SU-DHL-6 (cell line): ENCODE results near the gene CEBPB.
A peak's percentile ranks its signal among the peaks of the same experiment; 100 is the strongest.
"Not testable (repeated sequence)": the region's sequence is repeated elsewhere in the genome, so short reads cannot be mapped to it uniquely, and the experiment has no call there.

ENCODE experiments used
- H2AFZ ChIP-seq: fragments of 200-600 bp; sonication (generic); 2 replicates; pipeline ENCODE4 v1.6.1; 2014; ENCODE audit warnings: low read depth, mild to moderate bottlenecking, moderate library complexity, mixed read lengths, antibody characterized with exemption, low read length; ENCODE audit not compliant: severe bottlenecking
- H3F3A ChIP-seq: fragments of 200-600 bp; shearing (Covaris generic); 2 replicates; pipeline ENCODE4 v1.6.0; 2016; ENCODE audit warnings: antibody characterized with exemption, mild to moderate bottlenecking; ENCODE audit not compliant: insufficient read depth
- H3K27ac ChIP-seq: fragments of 200-600 bp; sonication (generic); 2 replicates; pipeline ENCODE4 v1.5.1; 2016; ENCODE audit warnings: low read depth, mild to moderate bottlenecking, low read length, moderate library complexity, mixed read lengths
- H3K27me3 ChIP-seq: fragments of 200-600 bp; sonication (generic), shearing (Covaris generic); 2 replicates; pipeline ENCODE4 v1.6.0; 2014; ENCODE audit warnings: mild to moderate bottlenecking, low read length
- H3K36me3 ChIP-seq: fragments of 200-600 bp; sonication (generic); 2 replicates; pipeline ENCODE4 v1.6.1; 2014; ENCODE audit warnings: mild to moderate bottlenecking, low read length, mixed read lengths
- H3K4me2 ChIP-seq: fragments of 300-600, 200-600 bp; shearing (Covaris generic), sonication (generic); 2 replicates; pipeline ENCODE4 v1.6.0; 2014; ENCODE audit warnings: low read length, low read depth, mild to moderate bottlenecking; ENCODE audit not compliant: poor library complexity, severe bottlenecking
- H3K4me3 ChIP-seq: fragments of 200-600 bp; sonication (generic); 2 replicates; pipeline ENCODE4 v1.5.1; 2014; ENCODE audit warnings: antibody characterized with exemption, low read length, mild to moderate bottlenecking, mixed read lengths; ENCODE audit not compliant: insufficient read depth, poor library complexity, severe bottlenecking
- H3K79me2 ChIP-seq: fragments of 200-600 bp; sonication (generic); 2 replicates; pipeline ENCODE4 v1.6.1; 2014; ENCODE audit warnings: mild to moderate bottlenecking, low read length, moderate library complexity; ENCODE audit not compliant: insufficient read depth
- H3K9ac ChIP-seq: fragments of 200-600 bp; sonication (generic); 2 replicates; pipeline ENCODE4 v1.7.0; 2014; ENCODE audit warnings: mild to moderate bottlenecking, low read length
- H3K9me2 ChIP-seq: fragments of 200-600 bp; sonication (generic); replicated peaks from 2 replicates; pipeline ENCODE4 v1.6.1; 2014; ENCODE audit warnings: low read length; ENCODE audit not compliant: insufficient read depth
- H3K9me3 ChIP-seq: fragments of 200-600 bp; sonication (generic); 2 replicates; pipeline ENCODE4 v1.6.1; 2014; ENCODE audit warnings: low read length, mixed read lengths; ENCODE audit not compliant: insufficient read depth
- H4K20me1 ChIP-seq: fragments of 200-600 bp; sonication (generic); 2 replicates; pipeline ENCODE4 v1.6.1; 2014; ENCODE audit warnings: low read depth, mild to moderate bottlenecking, antibody characterized with exemption, low read length, moderate library complexity, mixed read lengths
- EZH2phosphoT487 ChIP-seq: fragments of 200-600 bp; sonication (generic), shearing (Covaris generic); conservative IDR thresholded peaks from 2 replicates; pipeline ENCODE4 v1.6.1; 2018; ENCODE audit warnings: mild to moderate bottlenecking, antibody characterized with exemption, low read length, moderate library complexity, mixed read lengths
- TF ChIP-seq, protein P1 (sequence below): fragments of 200-600 bp; sonication (generic); IDR thresholded peaks from one replicate; pipeline ENCODE4 v1.5.1; 2017; ENCODE audit warnings: antibody characterized with exemption, mild to moderate bottlenecking, low read length, moderate library complexity; ENCODE audit not compliant: insufficient read depth, poor library complexity, severe bottlenecking

Gene CEBPB

GRCh38 chr20:50153500-50154377, 36.9 kb upstream of the CEBPB start, which contains the start of gene PEDS1:
Gene PEDS1 (minus strand): TSS chr20:50153723. CDS start chr20:50153637, 86 bp downstream.
- Histone ChIP-seq H3K9me3 (no peaks in the 10 kb centered on the region), H3F3A (no peaks in the 10 kb centered on the region), H3K4me2 (peak within 1 kb of the TSS; percentile 84), H3K9me2 (no peaks in the 10 kb centered on the region), H3K9ac (peak within 1 kb of the TSS; percentile 95), H3K27me3 (no peaks in the 10 kb centered on the region), H4K20me1 (no peaks in the 10 kb centered on the region), H3K36me3 (no peaks in the 10 kb centered on the region), H3K79me2 (peaks cover 15% of the 10 kb centered on the region), H3K4me3 (peak within 1 kb of the TSS; percentile 85), H2AFZ (peak within 1 kb of the TSS; percentile 93), H3K27ac (no peak within 1 kb of the TSS)
- TF ChIP-seq EZH2phosphoT487: no peak
- TF ChIP-seq, protein P1, sequence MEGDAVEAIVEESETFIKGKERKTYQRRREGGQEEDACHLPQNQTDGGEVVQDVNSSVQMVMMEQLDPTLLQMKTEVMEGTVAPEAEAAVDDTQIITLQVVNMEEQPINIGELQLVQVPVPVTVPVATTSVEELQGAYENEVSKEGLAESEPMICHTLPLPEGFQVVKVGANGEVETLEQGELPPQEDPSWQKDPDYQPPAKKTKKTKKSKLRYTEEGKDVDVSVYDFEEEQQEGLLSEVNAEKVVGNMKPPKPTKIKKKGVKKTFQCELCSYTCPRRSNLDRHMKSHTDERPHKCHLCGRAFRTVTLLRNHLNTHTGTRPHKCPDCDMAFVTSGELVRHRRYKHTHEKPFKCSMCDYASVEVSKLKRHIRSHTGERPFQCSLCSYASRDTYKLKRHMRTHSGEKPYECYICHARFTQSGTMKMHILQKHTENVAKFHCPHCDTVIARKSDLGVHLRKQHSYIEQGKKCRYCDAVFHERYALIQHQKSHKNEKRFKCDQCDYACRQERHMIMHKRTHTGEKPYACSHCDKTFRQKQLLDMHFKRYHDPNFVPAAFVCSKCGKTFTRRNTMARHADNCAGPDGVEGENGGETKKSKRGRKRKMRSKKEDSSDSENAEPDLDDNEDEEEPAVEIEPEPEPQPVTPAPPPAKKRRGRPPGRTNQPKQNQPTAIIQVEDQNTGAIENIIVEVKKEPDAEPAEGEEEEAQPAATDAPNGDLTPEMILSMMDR: no peak

- H3K27me3 ChIP-seq, H3K27ac ChIP-seq, H3K79me2 ChIP-seq, H3K36me3 ChIP-seq, H3K9me2 ChIP-seq, H4K20me1 ChIP-seq, H3K9me3 ChIP-seq, H3K4me2 ChIP-seq, H3K9ac ChIP-seq, H3K4me3 ChIP-seq, H3F3A ChIP-seq, H2AFZ ChIP-seq: not testable (repeated sequence)
These were observed 29.1 kb upstream of the CEBPB start for GRCh38 chr20:50161494-50161893.

DNA sequence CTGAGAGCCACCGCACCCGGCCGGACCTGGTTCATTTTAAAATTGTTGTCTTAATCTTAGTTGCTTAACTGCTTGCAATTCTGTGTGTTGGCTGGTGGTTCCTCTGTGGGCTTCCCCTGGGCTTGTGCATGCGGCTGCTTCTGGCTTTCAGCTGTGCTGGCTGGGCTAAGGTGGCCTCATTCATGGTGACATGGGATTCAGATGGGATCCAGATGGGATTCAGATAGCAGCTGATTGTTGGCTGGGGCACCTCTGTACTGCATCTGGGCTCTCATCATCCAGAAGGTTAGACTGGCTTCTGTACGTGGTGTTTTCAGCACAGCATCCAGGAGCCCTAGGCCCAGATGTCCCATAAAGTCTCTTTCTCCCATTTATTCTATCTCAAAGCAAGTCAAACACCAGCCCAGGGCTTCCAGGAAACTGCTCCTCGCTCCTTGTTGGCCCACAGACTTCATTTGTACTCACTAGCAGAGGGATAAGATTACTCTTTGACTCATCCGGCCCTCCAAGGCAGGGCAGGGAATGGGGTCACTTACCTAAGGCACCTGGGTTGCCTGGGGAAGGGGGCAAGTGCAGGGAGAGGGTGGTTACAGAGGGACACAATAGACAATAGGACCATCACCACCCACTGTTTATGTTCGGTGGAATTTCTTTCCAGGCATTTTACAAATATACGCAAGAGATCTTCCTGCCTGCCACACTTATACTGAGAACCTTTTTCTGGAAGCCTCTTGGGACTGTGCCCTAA, 26.9 kb upstream of the CEBPB start:
- Histone ChIP-seq H3K36me3 (no peaks in the 10 kb centered on the region), H3K4me3 (no peak overlapping the region), H3K9me3 (no peaks in the 10 kb centered on the region), H3K27ac (no peak overlapping the region), H3F3A (no peaks in the 10 kb centered on the region), H3K4me2 (no peak overlapping the region), H3K27me3 (no peaks in the 10 kb centered on the region), H3K79me2 (no peaks in the 10 kb centered on the region), H4K20me1 (no peaks in the 10 kb centered on the region), H3K9me2 (no peaks in the 10 kb centered on the region), H3K9ac (no peak overlapping the region), H2AFZ (no peak overlapping the region)
- no peak for TF ChIP-seq EZH2phosphoT487
- TF ChIP-seq, protein P1: no peak
